ENCODE measurements around the gene EVI5L. TPM values are rescaled to one million over a fixed set of nuclear protein-coding genes. Genes with fewer than 3 reads are reported as not detected.

EVI5L gene
- total and polyA plus RNA-seq, 2 of the 8 experiments (the other 6 are each of a cell fraction or from before 2014, with no cell fraction given), result 7.2 to 11.0 TPM

GRCh38 chr19:7851623-7852500 is 21.8 kb downstream of the EVI5L start (continued):
- TF ChIP-seq ATF2 (IDR thresholded peaks at IDR 0.05; ENCODE audit: low read length) (no peak), GABPA (IDR thresholded peaks at IDR 0.05; ENCODE audit: borderline replicate concordance, insufficient read depth, low read length) (no peak), RNF2 (IDR thresholded peaks at IDR 0.05; ENCODE audit: borderline replicate concordance, low read depth, low read length, missing control alignments, poor library complexity, severe bottlenecking) (no peak), ZNF274 (IDR thresholded peaks at IDR 0.05; ENCODE audit: borderline replicate concordance, extremely low read depth, low read length) (no peak), ATF3 (IDR thresholded peaks at IDR 0.05; ENCODE audit: insufficient read depth, low read depth, low read length) (no peak)
